Measurements from ENCODE around the gene DUSP15. TPM values are rescaled to one million over a fixed set of nuclear protein-coding genes. Genes with fewer than 3 reads are reported as not detected.

The DUSP15 gene
- total and polyA plus RNA-seq, 7 experiments from 2014 or later = not detected

GRCh38 chr20:31875671-31876070, 5.3 kb upstream of the DUSP15 start:
- peaks cover 5 to 7% of the 10 kb centered on the region in 2 donors for H3K27me3 ChIP-seq (ENCODE audit: control insufficient read depth in 2 of 2, insufficient read depth in 2 of 2, low read length in 2 of 2)
- H3K4me3 ChIP-seq (ENCODE audit: low read length) = no peak overlapping the region
- no peaks in the 10 kb centered on the region for H3K9me3 Mint-ChIP-seq
- ChIA-PET POLR2A (no interaction called here), CTCF (no interaction called here)
- ATAC-seq = no peak
- peaks cover 0 to 4% of the 10 kb centered on the region in 2 donors for H3K4me1 ChIP-seq (ENCODE audit: control insufficient read depth in 2 of 2, insufficient read depth in 2 of 2, low read length in 2 of 2)
- no peak for DNase-seq
- no peaks in the 10 kb centered on the region for H3K9me3 ChIP-seq (ENCODE audit: control insufficient read depth in 2 of 3, low read length in 3 of 3)
- no peak overlapping the region for H3K27ac ChIP-seq (ENCODE audit: low read depth, low read length)
- intact Hi-C loops (cut with micrococcal nuclease) = no loop called here
- peaks cover 19 to 76% (median 25%) of the 10 kb centered on the region in 5 donors for H3K27me3 Mint-ChIP-seq
- peaks cover 8 to 17% (median 13%) of the 10 kb centered on the region in 7 donors for H3K4me1 Mint-ChIP-seq
- H3K36me3 Mint-ChIP-seq = peaks cover 0 to 6% (median 0%) of the 10 kb centered on the region in 5 donors
- no peak overlapping the region for H3K27ac Mint-ChIP-seq
- no peaks in the 10 kb centered on the region for H3K36me3 ChIP-seq (ENCODE audit: control insufficient read depth in 2 of 3, insufficient read depth in 3 of 3, low read length in 3 of 3)
- H3K4me3 Mint-ChIP-seq = no peak overlapping the region

GRCh38 chr20:31872406-31872805, 2.1 kb upstream of the DUSP15 start:
- Histone ChIP-seq H3K4me3 (ENCODE audit: low read length) (no peak overlapping the region), H3K9me3 (ENCODE audit: control insufficient read depth in 2 of 3, low read length in 3 of 3) (no peaks in the 10 kb centered on the region), H3K27me3 (ENCODE audit: control insufficient read depth in 2 of 2, insufficient read depth in 2 of 2, low read length in 2 of 2) (peaks cover 11 to 23% of the 10 kb centered on the region in 2 donors), H3K4me1 (ENCODE audit: control insufficient read depth in 2 of 2, insufficient read depth in 2 of 2, low read length in 2 of 2) (peaks cover 0 to 4% of the 10 kb centered on the region in 2 donors), H3K36me3 (ENCODE audit: control insufficient read depth in 2 of 3, insufficient read depth in 3 of 3, low read length in 3 of 3) (no peaks in the 10 kb centered on the region), H3K27ac (ENCODE audit: low read depth, low read length) (no peak overlapping the region)
- Mint-ChIP-seq H3K27me3 (peaks cover 37 to 82% (median 42%) of the 10 kb centered on the region in 5 donors), H3K4me1 (peaks cover 10 to 15% (median 13%) of the 10 kb centered on the region in 7 donors), H3K4me3 (no peak overlapping the region), H3K9me3 (peaks cover 0 to 2% (median 0%) of the 10 kb centered on the region in 11 donors), H3K36me3 (peaks cover 0 to 10% (median 4%) of the 10 kb centered on the region in 5 donors), H3K27ac (no peak overlapping the region)
- ATAC-seq (no peak), DNase-seq (no peak)
- ChIA-PET CTCF (interaction anchor here (0.6 kb wide), 1 partner anchor 69 kb away, joined by 3 read pairs; no protein-coding TSS in a partner anchor), POLR2A (no interaction called here)
- intact Hi-C loops (cut with micrococcal nuclease) = no loop called here

GRCh38 chr20:31871618-31871954, 1.3 kb upstream of the DUSP15 start:
- Histone ChIP-seq H3K4me1 (ENCODE audit: control insufficient read depth in 2 of 2, insufficient read depth in 2 of 2, low read length in 2 of 2) (peaks cover 0 to 4% of the 10 kb centered on the region in 2 donors), H3K36me3 (ENCODE audit: control insufficient read depth in 2 of 3, insufficient read depth in 3 of 3, low read length in 3 of 3) (no peaks in the 10 kb centered on the region), H3K9me3 (ENCODE audit: control insufficient read depth in 2 of 3, low read length in 3 of 3) (no peaks in the 10 kb centered on the region), H3K27me3 (ENCODE audit: control insufficient read depth in 2 of 2, insufficient read depth in 2 of 2, low read length in 2 of 2) (peaks cover 11 to 23% of the 10 kb centered on the region in 2 donors), H3K4me3 (ENCODE audit: low read length) (no peak overlapping the region), H3K27ac (ENCODE audit: low read depth, low read length) (no peak overlapping the region)
- intact Hi-C loops (cut with micrococcal nuclease) = no loop called here
- H3K27me3 Mint-ChIP-seq = peaks cover 41 to 80% (median 42%) of the 10 kb centered on the region in 5 donors
- H3K4me3 Mint-ChIP-seq = peak overlapping the region in 2 of 10 donors; percentile 80 to 81
- ChIA-PET POLR2A (interaction anchor here (0.6 to 0.8 kb wide), 2 partner anchors 25 to 146 kb away, joined by 3 read pairs; no protein-coding TSS in a partner anchor), CTCF (interaction anchor here (1.0 kb wide), 1 partner anchor 25 kb away, joined by 3 read pairs; no protein-coding TSS in a partner anchor)
- DNase-seq (no peak), ATAC-seq (no peak)
- H3K36me3 Mint-ChIP-seq = peaks cover 0 to 10% (median 4%) of the 10 kb centered on the region in 5 donors
- H3K9me3 Mint-ChIP-seq = peaks cover 0 to 2% (median 0%) of the 10 kb centered on the region in 11 donors
- peaks cover 10 to 15% (median 13%) of the 10 kb centered on the region in 7 donors for H3K4me1 Mint-ChIP-seq
- H3K27ac Mint-ChIP-seq = no peak overlapping the region

- no peaks in the 10 kb centered on the region for H3K9me3 ChIP-seq (ENCODE audit: control insufficient read depth in 2 of 3, low read length in 3 of 3)
- Mint-ChIP-seq H3K4me1 (peaks cover 10 to 15% (median 13%) of the 10 kb centered on the region in 7 donors), H3K4me3 (peak overlapping the region; percentile 69 to 99 (median 84)), H3K27ac (peak overlapping the region in 1 of 9 donors; percentile 60), H3K27me3 (peaks cover 41 to 76% (median 42%) of the 10 kb centered on the region in 5 donors), H3K36me3 (peaks cover 0 to 10% (median 4%) of the 10 kb centered on the region in 5 donors), H3K9me3 (peaks cover 0 to 2% (median 0%) of the 10 kb centered on the region in 11 donors)
- no peaks in the 10 kb centered on the region for H3K36me3 ChIP-seq (ENCODE audit: control insufficient read depth in 2 of 3, insufficient read depth in 3 of 3, low read length in 3 of 3)
- DNase-seq (no peak), ATAC-seq (no peak)
- H3K27me3 ChIP-seq (ENCODE audit: control insufficient read depth in 2 of 2, insufficient read depth in 2 of 2, low read length in 2 of 2) = peaks cover 11 to 23% of the 10 kb centered on the region in 2 donors
- peaks cover 0 to 4% of the 10 kb centered on the region in 2 donors for H3K4me1 ChIP-seq (ENCODE audit: control insufficient read depth in 2 of 2, insufficient read depth in 2 of 2, low read length in 2 of 2)
- H3K4me3 ChIP-seq (ENCODE audit: low read length) = no peak overlapping the region
- intact Hi-C loops (cut with micrococcal nuclease) = no loop called here
- POLR2A ChIA-PET = interaction anchor here (0.8 kb wide), 1 partner anchor 26 kb away, joined by 3 read pairs; no protein-coding TSS in a partner anchor
- CTCF ChIA-PET = interaction anchor here (1.0 kb wide), 1 partner anchor 24 kb away, joined by 3 read pairs; no protein-coding TSS in a partner anchor
- no peak overlapping the region for H3K27ac ChIP-seq (ENCODE audit: low read depth, low read length)
Measured at GRCh38 chr20:31870726-31871617, 645 bp upstream of the DUSP15 start.

- POLR2A ChIA-PET = interaction anchor here (1.1 kb wide), 1 partner anchor 9 kb away, joined by 3 read pairs; no protein-coding TSS in a partner anchor
- no peak for DNase-seq
- H3K4me1 Mint-ChIP-seq = peaks cover 10 to 15% (median 13%) of the 10 kb centered on the region in 7 donors
- H3K36me3 Mint-ChIP-seq = peaks cover 0 to 10% (median 4%) of the 10 kb centered on the region in 5 donors
- peak overlapping the region; percentile 81 to 99 (median 89) for H3K4me3 Mint-ChIP-seq
- peak overlapping the region in 4 of 9 donors; percentile 17 to 88 (median 38) for H3K27ac Mint-ChIP-seq
- Histone ChIP-seq H3K27me3 (ENCODE audit: control insufficient read depth in 2 of 2, insufficient read depth in 2 of 2, low read length in 2 of 2) (peaks cover 11 to 23% of the 10 kb centered on the region in 2 donors), H3K27ac (ENCODE audit: low read depth, low read length) (no peak overlapping the region), H3K36me3 (ENCODE audit: control insufficient read depth in 2 of 3, insufficient read depth in 3 of 3, low read length in 3 of 3) (no peaks in the 10 kb centered on the region), H3K9me3 (ENCODE audit: control insufficient read depth in 2 of 3, low read length in 3 of 3) (no peaks in the 10 kb centered on the region), H3K4me3 (ENCODE audit: low read length) (peak overlapping the region; percentile 52), H3K4me1 (ENCODE audit: control insufficient read depth in 2 of 2, insufficient read depth in 2 of 2, low read length in 2 of 2) (peaks cover 0 to 4% of the 10 kb centered on the region in 2 donors)
- H3K9me3 Mint-ChIP-seq = peaks cover 0 to 2% (median 0%) of the 10 kb centered on the region in 11 donors
- H3K27me3 Mint-ChIP-seq = peaks cover 41 to 68% (median 42%) of the 10 kb centered on the region in 5 donors
- CTCF ChIA-PET = no interaction called here
- intact Hi-C loops (cut with micrococcal nuclease) = no loop called here
- ATAC-seq = peak; percentile 14
Measured at GRCh38 chr20:31869673-31869941, 720 bp downstream of the DUSP15 start.

GRCh38 chr20:31868853-31869672, 1.3 kb downstream of the DUSP15 start:
- H3K9me3 Mint-ChIP-seq = peaks cover 0 to 2% (median 0%) of the 10 kb centered on the region in 11 donors

More at GRCh38 chr20:31868853-31869672, 1.3 kb downstream of the DUSP15 start:
- Histone ChIP-seq H3K36me3 (ENCODE audit: control insufficient read depth in 2 of 3, insufficient read depth in 3 of 3, low read length in 3 of 3) (no peaks in the 10 kb centered on the region), H3K4me3 (ENCODE audit: low read length) (no peak overlapping the region), H3K9me3 (ENCODE audit: control insufficient read depth in 2 of 3, low read length in 3 of 3) (no peaks in the 10 kb centered on the region), H3K4me1 (ENCODE audit: control insufficient read depth in 2 of 2, insufficient read depth in 2 of 2, low read length in 2 of 2) (peaks cover 0 to 4% of the 10 kb centered on the region in 2 donors), H3K27me3 (ENCODE audit: control insufficient read depth in 2 of 2, insufficient read depth in 2 of 2, low read length in 2 of 2) (peaks cover 11 to 23% of the 10 kb centered on the region in 2 donors), H3K27ac (ENCODE audit: low read depth, low read length) (no peak overlapping the region)
- CTCF ChIA-PET = no interaction called here
- Mint-ChIP-seq H3K4me3 (peak overlapping the region in 9 of 10 donors; percentile 4 to 99 (median 88)), H3K27ac (no peak overlapping the region), H3K4me1 (peaks cover 10 to 15% (median 13%) of the 10 kb centered on the region in 7 donors), H3K27me3 (peaks cover 39 to 64% (median 42%) of the 10 kb centered on the region in 5 donors), H3K36me3 (peaks cover 0 to 10% (median 4%) of the 10 kb centered on the region in 5 donors)
- intact Hi-C loops (cut with micrococcal nuclease) = no loop called here
- POLR2A ChIA-PET = interaction anchor here (1.1 kb wide), 1 partner anchor 9 kb away, joined by 3 read pairs; no protein-coding TSS in a partner anchor
- no peak for DNase-seq
- no peak for ATAC-seq
